Measurements from ENCODE around the gene ADCY9.
"Not testable (repeated sequence)": the region's sequence is repeated elsewhere in the genome, so short reads cannot be mapped to it uniquely, and the experiment has no call there.

Gene ADCY9

GRCh38 chr16:4092547-4093265, 23.5 kb downstream of the ADCY9 start:
- DNase-seq = no peak

- peak; percentile 21 for DNase-seq
Observed at GRCh38 chr16:4091240-4092012, 24.8 kb downstream of the ADCY9 start.

- DNase-seq = peak; percentile 34
Observed at GRCh38 chr16:4090351-4090851, 25.8 kb downstream of the ADCY9 start.

GRCh38 chr16:4089811-4090301, 26.4 kb downstream of the ADCY9 start:
- no peak for DNase-seq

- DNase-seq = no peak
Observed at GRCh38 chr16:4089251-4089810, 26.9 kb downstream of the ADCY9 start.

GRCh38 chr16:4087990-4088577, 28.2 kb downstream of the ADCY9 start:
- DNase-seq = no peak

GRCh38 chr16:4087099-4087885, 28.9 kb downstream of the ADCY9 start:
- DNase-seq = no peak

GRCh38 chr16:4086153-4086552, 30.1 kb downstream of the ADCY9 start:
- no peak for DNase-seq

- no peak for DNase-seq
Observed at GRCh38 chr16:4085405-4085970, 30.8 kb downstream of the ADCY9 start.

GRCh38 chr16:4083347-4083870, 32.8 kb downstream of the ADCY9 start:
- no peak for DNase-seq

GRCh38 chr16:4082474-4083044, 33.7 kb downstream of the ADCY9 start:
- no peak for DNase-seq

GRCh38 chr16:4081521-4082021, 34.7 kb downstream of the ADCY9 start:
- DNase-seq = no peak

- DNase-seq = no peak
Observed at GRCh38 chr16:4081047-4081446, 35.2 kb downstream of the ADCY9 start.

- no peak for DNase-seq
Observed at GRCh38 chr16:4077174-4077649, 39.0 kb downstream of the ADCY9 start.

- no peak for DNase-seq
Observed at GRCh38 chr16:4075534-4075933, 40.7 kb downstream of the ADCY9 start.

- DNase-seq = not testable (repeated sequence)
Observed at GRCh38 chr16:4073150-4073549, 43.1 kb downstream of the ADCY9 start.

- DNase-seq = peak; percentile 43
Observed at GRCh38 chr16:4071686-4072561, 44.3 kb downstream of the ADCY9 start.

GRCh38 chr16:4070936-4071335, 45.3 kb downstream of the ADCY9 start:
- no peak for DNase-seq

- DNase-seq = peak; percentile 49
Observed at GRCh38 chr16:4067262-4068001, 48.8 kb downstream of the ADCY9 start.
